Fibroblast of mammary gland (primary cell): Measurements from ENCODE around the gene SNAPIN.

Experiments
- DNase-seq: peaks from one replicate; pipeline ENCODE4 v3.0.0-alpha.2; 2010; ENCODE audit warnings: low read depth
- H3K4me3 ChIP-seq: 2 replicates; pipeline ENCODE4 v1.5.1; 2011; ENCODE audit warnings: low read depth, mild to moderate bottlenecking, low read length, moderate library complexity; ENCODE audit not compliant: control insufficient read depth
- CTCF ChIP-seq: conservative IDR thresholded peaks from 2 replicates; pipeline ENCODE4 v1.5.1; 2011; ENCODE audit warnings: low read depth, low read length, inconsistent platforms; ENCODE audit not compliant: control insufficient read depth, insufficient read depth

SNAPIN gene

GRCh38 chr1:153697191-153698019, 38.9 kb downstream of the SNAPIN start:
- H3K4me3 ChIP-seq = no peak overlapping the region
- DNase-seq = peak; percentile 80
- no peak for TF ChIP-seq CTCF

GRCh38 chr1:153698020-153698922, 39.8 kb downstream of the SNAPIN start:
- peak; percentile 83 for DNase-seq
- no peak overlapping the region for H3K4me3 ChIP-seq
- no peak for TF ChIP-seq CTCF

GRCh38 chr1:153698923-153699714, 40.6 kb downstream of the SNAPIN start:
- no peak overlapping the region for H3K4me3 ChIP-seq
- TF ChIP-seq CTCF = no peak
- DNase-seq = peak; percentile 86

- no peak for TF ChIP-seq CTCF
- DNase-seq = no peak
Observed at GRCh38 chr1:153699768-153700167, 41.3 kb downstream of the SNAPIN start.

GRCh38 chr1:153705484-153705883, 47.0 kb downstream of the SNAPIN start:
- H3K4me3 ChIP-seq = no peak overlapping the region
- TF ChIP-seq CTCF = no peak
- no peak for DNase-seq

More at GRCh38 chr1:153699768-153700167, 41.3 kb downstream of the SNAPIN start:
- H3K4me3 ChIP-seq = no peak overlapping the region

GRCh38 chr1:153711026-153711425, 52.5 kb downstream of the SNAPIN start:
- no peak overlapping the region for H3K4me3 ChIP-seq
- DNase-seq = no peak
- no peak for TF ChIP-seq CTCF
